NCI-H2171 (cell line): ENCODE data around the gene CYBC1.

Source experiments
- DNase-seq: peaks from one replicate; lab custom pipeline; 2025; lab: John Stamatoyannopoulos, UW

The CYBC1 gene

GRCh38 chr17:82408288-82408937 is 42.1 kb downstream of the CYBC1 start:
- no peak for DNase-seq

GRCh38 chr17:82407255-82407654 is 43.3 kb downstream of the CYBC1 start:
- no peak for DNase-seq

GRCh38 chr17:82406131-82406671 is 44.4 kb downstream of the CYBC1 start:
- DNase-seq = no peak

- DNase-seq = no peak
Measured at GRCh38 chr17:82405051-82405450, 45.5 kb downstream of the CYBC1 start.

GRCh38 chr17:82403662-82404660 is 46.6 kb downstream of the CYBC1 start:
- DNase-seq = no peak

- no peak for DNase-seq
Measured at GRCh38 chr17:82402865-82403264, 47.7 kb downstream of the CYBC1 start.

GRCh38 chr17:82400830-82401229 is 49.7 kb downstream of the CYBC1 start:
- no peak for DNase-seq

GRCh38 chr17:82400206-82400605 is 50.3 kb downstream of the CYBC1 start:
- DNase-seq = no peak

- DNase-seq = no peak
Measured at GRCh38 chr17:82399601-82400101, 50.9 kb downstream of the CYBC1 start.

- no peak for DNase-seq
Measured at GRCh38 chr17:82399041-82399441, 51.5 kb downstream of the CYBC1 start.

GRCh38 chr17:82397449-82398335 is 52.9 kb downstream of the CYBC1 start:
- DNase-seq = no peak

GRCh38 chr17:82396601-82397435 is 53.7 kb downstream of the CYBC1 start:
- DNase-seq = no peak

- no peak for DNase-seq
Measured at GRCh38 chr17:82394278-82394677, 56.3 kb downstream of the CYBC1 start.

GRCh38 chr17:82392941-82393340 is 57.6 kb downstream of the CYBC1 start:
- DNase-seq = no peak
